DMS53 treated with DMSO at 0.1 percent for 48 hours (cell line): ENCODE data around the gene BBC3.

Experiments
- DNase-seq: peaks from one replicate; lab custom pipeline; 2025; ENCODE audit not compliant: unreplicated experiment; lab: John Stamatoyannopoulos, UW

The BBC3 gene

GRCh38 chr19:47232422-47233211 is 1.6 kb upstream of the BBC3 start:
- DNase-seq, result peak; percentile 30

- peak; percentile 36 for DNase-seq
Observed at GRCh38 chr19:47231215-47232054, 436 bp upstream of the BBC3 start.

- DNase-seq, result no peak
Observed at GRCh38 chr19:47230054-47230920, 712 bp downstream of the BBC3 start.

DNA sequence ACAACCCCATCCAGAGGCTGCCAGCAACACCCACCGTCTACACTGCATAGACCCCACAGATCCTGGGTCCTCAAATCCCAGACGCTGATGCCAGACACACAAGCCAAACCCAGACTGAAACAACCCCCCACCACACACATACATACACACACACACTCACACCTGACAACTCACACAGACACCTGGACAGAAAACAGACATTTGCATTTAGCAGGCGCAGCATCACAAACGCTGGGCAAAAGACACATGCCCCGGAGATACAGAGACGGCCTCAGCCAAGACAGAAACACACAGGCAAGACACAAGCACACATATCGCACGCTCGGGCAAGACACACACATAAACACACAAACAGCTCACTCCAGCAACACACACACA is 1.3 kb downstream of the BBC3 start:
- no peak for DNase-seq

DNA sequence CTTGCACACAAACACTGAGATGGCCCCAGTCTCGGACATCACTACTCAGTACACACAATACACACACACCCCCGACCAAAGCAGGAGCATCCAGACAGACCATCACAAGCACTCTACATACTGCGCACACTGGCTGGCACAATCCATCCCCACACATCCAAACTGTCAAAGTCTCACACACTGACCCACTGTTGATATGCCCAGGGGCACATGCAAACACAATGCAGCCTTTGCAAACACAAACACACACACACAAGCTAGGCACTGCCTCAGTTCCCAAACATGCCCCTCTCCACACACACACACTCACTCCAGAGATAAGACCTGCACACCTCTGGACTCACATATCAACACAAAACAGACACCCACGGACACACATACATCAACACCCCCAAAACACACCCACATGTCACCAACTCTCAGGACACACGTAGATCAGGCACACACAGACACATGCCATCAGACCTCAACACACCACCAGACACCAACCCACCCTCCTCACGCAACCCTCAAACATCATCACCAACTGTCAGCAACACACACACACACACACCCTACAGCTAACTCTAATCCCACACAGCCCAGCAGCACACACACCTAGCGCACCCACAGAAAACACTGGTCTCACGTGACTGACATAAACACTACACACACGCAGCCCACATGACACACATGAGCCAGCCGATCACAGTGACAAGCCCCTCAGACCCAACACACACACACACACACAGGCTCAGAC is 1.9 kb downstream of the BBC3 start:
- DNase-seq, result peak; percentile 18

- DNase-seq, result peak; percentile 30
Observed at GRCh38 chr19:47228168-47228936, 2.6 kb downstream of the BBC3 start.

GRCh38 chr19:47227352-47228167 is 3.4 kb downstream of the BBC3 start:
- DNase-seq, result peak; percentile 68

DNA sequence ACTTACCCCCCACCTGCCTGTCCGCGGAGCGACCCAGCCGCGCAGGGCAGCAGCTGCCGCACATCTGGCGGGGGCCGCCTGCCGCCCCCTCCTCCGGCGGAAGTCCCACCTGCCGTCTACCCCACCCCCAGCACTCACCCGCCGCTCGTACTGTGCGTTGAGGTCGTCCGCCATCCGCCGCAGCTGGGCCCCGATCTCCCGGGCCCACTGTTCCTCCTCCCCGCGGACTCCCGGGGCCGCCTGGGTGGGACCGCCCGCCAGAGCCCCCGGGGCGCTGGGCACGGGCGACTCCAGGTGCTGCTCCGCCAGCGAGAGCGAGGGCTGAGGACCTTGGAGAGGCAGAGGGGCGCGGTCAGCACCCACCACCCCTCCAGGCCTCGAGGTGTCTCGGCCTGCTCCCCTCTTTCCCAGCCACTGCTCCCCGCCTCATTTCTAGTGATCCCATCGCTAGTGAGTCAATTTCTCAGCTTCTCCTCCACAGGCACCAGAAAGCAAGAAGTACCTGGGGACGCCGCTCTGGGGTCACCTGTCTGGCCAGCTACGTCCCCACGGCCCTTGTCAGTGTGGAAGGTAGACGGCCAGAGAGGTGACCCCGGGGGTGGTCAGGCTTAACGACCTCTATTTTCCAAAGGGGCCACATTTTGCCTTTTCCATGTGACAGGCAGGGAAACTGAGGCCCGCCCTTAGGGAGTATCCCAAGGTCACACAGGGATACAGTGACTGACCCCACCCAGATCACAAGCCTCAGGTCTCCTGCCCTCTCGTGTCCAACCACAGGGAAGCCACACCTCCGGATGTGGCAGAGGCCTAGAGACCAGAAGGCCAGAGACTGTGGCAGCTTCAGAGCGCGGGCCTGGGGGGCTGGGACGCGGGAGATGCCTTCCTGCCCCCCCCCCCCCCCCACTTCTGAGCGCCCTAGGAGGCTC is 4.3 kb downstream of the BBC3 start:
- peak; percentile 88 for DNase-seq

DNA sequence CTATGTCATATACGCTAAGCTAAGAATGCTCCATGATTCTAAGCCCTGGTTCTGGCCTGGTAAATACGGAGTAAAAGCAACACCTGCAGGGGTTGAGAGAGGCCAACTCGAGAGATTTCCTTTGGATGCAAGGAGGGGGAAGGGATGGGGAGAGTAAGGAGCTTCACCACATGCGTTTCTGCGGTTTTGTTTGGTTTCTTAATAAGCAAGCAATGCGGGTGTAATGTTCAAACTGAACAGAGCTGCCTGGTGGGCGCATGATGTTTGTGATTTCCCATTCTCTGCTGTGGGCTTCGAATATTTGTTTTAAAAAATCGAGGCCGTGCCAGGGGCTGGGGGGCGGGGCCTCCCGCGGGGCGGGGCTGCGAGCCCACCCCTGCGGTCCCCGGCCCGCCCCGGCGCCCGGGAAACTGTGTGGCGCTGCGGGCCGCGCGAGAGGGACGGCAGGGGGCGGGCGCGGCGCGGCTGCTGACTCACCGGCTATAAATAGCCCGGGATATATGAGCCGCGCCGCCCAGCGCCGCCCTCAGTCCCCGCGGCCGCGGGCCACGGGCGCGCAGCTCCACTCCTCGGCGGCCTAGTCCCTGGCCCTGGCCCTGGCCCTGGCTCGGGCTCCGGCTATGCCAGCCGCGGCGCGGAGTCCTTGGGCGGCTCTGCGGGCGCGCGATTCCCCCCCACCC is 5.1 kb downstream of the BBC3 start:
- peak; percentile 75 for DNase-seq

DNA sequence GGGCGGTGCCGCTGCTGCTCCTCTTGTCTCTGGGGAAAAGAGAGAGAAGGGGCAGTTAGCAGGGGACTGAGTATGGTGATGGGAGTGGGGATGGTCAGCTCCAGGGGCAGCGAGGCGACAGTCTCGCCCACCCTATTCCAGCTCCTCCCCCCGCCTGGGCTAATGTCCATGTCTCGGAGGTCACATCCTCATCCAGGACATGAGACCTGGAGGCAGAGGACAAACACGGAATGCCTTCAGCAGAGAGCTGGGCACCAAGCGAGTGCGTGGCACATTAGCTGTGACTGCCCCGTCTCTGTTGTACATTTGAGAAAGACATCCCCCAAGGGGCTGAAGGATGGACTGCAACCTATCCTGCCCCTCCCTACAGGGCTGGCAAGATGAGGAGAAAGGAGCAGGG is 9.1 kb downstream of the BBC3 start:
- DNase-seq, result no peak

- no peak for DNase-seq
Observed at GRCh38 chr19:47221080-47221841, 9.7 kb downstream of the BBC3 start.

DNA sequence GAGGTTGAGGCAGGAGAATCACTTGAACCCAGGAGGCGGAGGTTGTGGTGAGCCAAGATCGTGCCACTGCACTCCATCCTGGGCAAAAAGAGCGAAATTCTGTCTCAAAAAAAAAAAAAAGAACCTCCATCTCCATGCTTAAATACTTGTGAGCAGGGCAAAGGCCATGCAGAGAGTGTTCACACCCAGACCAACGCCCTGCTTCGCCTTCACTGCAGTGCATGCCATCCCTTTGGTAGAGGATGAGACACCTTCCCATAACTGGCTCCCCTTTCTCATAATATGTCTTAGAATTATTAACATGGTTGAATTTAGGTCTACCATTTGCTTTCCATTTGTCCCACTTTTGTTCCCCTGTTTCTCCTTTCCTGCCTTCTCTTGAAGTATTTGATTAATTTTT is 15.4 kb downstream of the BBC3 start:
- no peak for DNase-seq

GRCh38 chr19:47210689-47211316 is 20.2 kb downstream of the BBC3 start:
- DNase-seq, result peak; percentile 80

DNA sequence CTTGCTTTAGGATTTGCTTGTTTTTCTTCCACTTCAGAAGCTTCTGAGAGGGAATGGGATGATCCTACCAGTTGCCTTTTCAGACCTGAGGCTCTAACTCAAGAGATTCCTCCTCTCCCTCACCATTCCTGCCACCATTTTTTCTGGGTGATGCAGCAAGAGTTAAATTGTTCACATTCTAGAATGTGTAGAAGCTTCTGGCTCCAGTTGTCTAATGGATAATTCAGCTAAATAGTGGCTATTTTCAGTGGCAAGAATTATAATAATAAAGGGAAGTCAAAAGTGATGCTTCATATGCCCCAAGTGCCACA is 20.9 kb downstream of the BBC3 start:
- no peak for DNase-seq

GRCh38 chr19:47209319-47210179 is 21.4 kb downstream of the BBC3 start:
- no peak for DNase-seq
